ENCODE measurements around the gene RAVER2. TPM values are rescaled to one million over a fixed set of nuclear protein-coding genes. Genes with fewer than 3 reads are reported as not detected.

RAVER2 gene
- total RNA-seq, 1 experiment from 2014 or later = 11.4 TPM

DNA sequence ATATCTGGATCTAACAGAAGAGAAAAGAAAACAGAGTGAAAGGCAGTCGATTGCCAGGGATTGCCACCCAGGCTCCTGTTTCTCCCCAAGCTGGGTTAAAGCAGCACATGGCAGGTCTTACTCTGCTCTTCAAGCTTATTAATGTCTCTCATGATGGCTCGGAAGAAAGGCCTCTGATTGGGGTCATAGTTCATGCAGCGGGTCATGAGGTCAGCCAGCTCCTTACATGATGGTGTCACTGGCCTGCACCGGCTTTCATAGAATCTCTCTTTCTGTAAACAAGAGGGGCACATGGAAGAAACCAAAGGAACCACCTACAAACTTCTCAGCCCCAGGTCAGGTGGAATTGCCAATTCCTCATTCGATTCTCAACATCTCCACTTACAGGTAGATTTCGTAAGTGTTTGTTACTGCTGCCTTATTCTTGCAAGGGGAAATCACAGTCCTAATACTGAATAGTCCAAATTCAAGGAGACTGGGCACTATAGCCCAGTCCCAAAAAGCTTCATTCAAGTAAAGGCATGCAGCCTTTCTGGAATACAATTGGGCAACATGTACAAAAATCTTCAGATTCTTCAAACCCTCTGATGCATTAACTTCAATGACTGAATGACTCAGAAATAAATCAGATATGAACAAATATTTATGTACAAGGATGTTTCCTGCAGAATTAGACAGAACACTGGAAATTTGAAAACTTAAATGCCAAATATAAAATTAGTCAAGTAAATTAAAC, 96.6 kb downstream of the RAVER2 start:
- POLR2A ChIA-PET (ENCODE audit: unreplicated experiment) = no interaction called here
- no peaks in the 10 kb centered on the region for H3K79me2 ChIP-seq (ENCODE audit: low read length)
- H3K27me3 ChIP-seq (ENCODE audit: low read length) = no peaks in the 10 kb centered on the region
- H3F3A ChIP-seq (ENCODE audit: low read length, unreplicated experiment) = no peaks in the 10 kb centered on the region
- DNase-seq (peak; percentile 34), ATAC-seq (peak; percentile 71)
- CTCF ChIA-PET = no interaction called here
- intact Hi-C loops (cut with micrococcal nuclease) = loop anchor here (5.0 kb wide), 1 partner anchor 126 kb away; the partner anchor contains the start of gene JAK1
- no TSS peak for BruUV-seq (replicated peaks)
- H3K4me1 ChIP-seq (ENCODE audit: insufficient read depth, low read length) = peaks cover 8% of the 10 kb centered on the region
- no peak overlapping the region for H3K4me3 ChIP-seq (ENCODE audit: low read length)
- H2AFZ ChIP-seq (ENCODE audit: low read length) = no peak overlapping the region
- no peaks in the 10 kb centered on the region for H3K9me2 ChIP-seq (replicated peaks; ENCODE audit: low read length)
- no peak overlapping the region for H3K9ac ChIP-seq (ENCODE audit: low read length)
- H3K36me3 ChIP-seq (ENCODE audit: low read depth, low read length) = peaks cover 23% of the 10 kb centered on the region; the same call in 1 of the 2 replicates
- TF ChIP-seq CTCF (conservative IDR thresholded peaks at IDR 0.05; ENCODE audit: low read depth, low read length) (no peak), EZH2phosphoT487 (IDR thresholded peaks at IDR 0.05; ENCODE audit: borderline replicate concordance, low read length) (no peak), EZH2 (IDR thresholded peaks at IDR 0.05; ENCODE audit: low read length, unreplicated experiment) (no peak)
- no peaks in the 10 kb centered on the region for H3K9me3 ChIP-seq (ENCODE audit: low read length)
- no peak overlapping the region for H3K27ac ChIP-seq (ENCODE audit: low read length)
- H4K20me1 ChIP-seq (ENCODE audit: low read length) = no peaks in the 10 kb centered on the region
- H3K4me2 ChIP-seq (ENCODE audit: low read length) = 0 out of 2 replicates have a peak overlapping the region, but pooled peaks have one; percentile 18

GRCh38 chr1:64842224-64842623, 97.3 kb downstream of the RAVER2 start:
- Histone ChIP-seq H3K9ac (ENCODE audit: low read length) (no peak overlapping the region), H3F3A (ENCODE audit: low read length, unreplicated experiment) (no peaks in the 10 kb centered on the region), H3K27ac (ENCODE audit: low read length) (no peak overlapping the region), H3K9me2 (replicated peaks; ENCODE audit: low read length) (no peaks in the 10 kb centered on the region), H3K27me3 (ENCODE audit: low read length) (no peaks in the 10 kb centered on the region), H3K4me1 (ENCODE audit: insufficient read depth, low read length) (peaks cover 8% of the 10 kb centered on the region), H2AFZ (ENCODE audit: low read length) (no peak overlapping the region), H3K79me2 (ENCODE audit: low read length) (no peaks in the 10 kb centered on the region), H4K20me1 (ENCODE audit: low read length) (no peaks in the 10 kb centered on the region), H3K4me2 (ENCODE audit: low read length) (0 out of 2 replicates have a peak overlapping the region, but pooled peaks have one; percentile 18), H3K36me3 (ENCODE audit: low read depth, low read length) (peaks cover 17% of the 10 kb centered on the region; the same call in 1 of the 2 replicates), H3K9me3 (ENCODE audit: low read length) (no peaks in the 10 kb centered on the region), H3K4me3 (ENCODE audit: low read length) (no peak overlapping the region)
- CTCF ChIA-PET = no interaction called here
- TF ChIP-seq EZH2phosphoT487 (IDR thresholded peaks at IDR 0.05; ENCODE audit: borderline replicate concordance, low read length) (no peak), CTCF (conservative IDR thresholded peaks at IDR 0.05; ENCODE audit: low read depth, low read length) (no peak)
- POLR2A ChIA-PET (ENCODE audit: unreplicated experiment) = no interaction called here
- intact Hi-C loops (cut with micrococcal nuclease) = loop anchor here (5.0 kb wide), 1 partner anchor 125 kb away; the partner anchor contains the start of gene JAK1
- no peak for DNase-seq
- no TSS peak for BruUV-seq (replicated peaks)
- ATAC-seq = peak; percentile 48

DNA sequence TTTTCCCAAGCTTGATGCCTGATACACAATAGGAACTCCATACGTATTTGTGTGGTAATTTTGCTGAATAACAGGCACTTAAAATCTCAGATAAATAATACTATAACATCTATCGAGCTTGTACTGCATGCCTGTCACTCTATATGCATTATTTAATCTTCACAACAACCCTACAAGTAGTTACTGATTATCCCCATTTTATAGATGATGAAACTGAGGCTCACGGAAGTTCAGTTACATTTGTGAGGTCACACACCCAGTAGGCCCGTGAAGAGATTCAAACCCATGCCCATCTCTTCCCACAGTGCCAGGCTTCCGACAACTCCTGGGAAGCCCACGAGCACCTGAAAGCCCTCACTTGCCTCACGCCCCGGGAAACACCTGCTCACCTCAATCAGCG, 98.8 kb downstream of the RAVER2 start:
- Histone ChIP-seq H4K20me1 (ENCODE audit: low read length) (no peaks in the 10 kb centered on the region), H2AFZ (ENCODE audit: low read length) (no peak overlapping the region), H3K27ac (ENCODE audit: low read length) (no peak overlapping the region), H3K79me2 (ENCODE audit: low read length) (no peaks in the 10 kb centered on the region), H3K4me1 (ENCODE audit: insufficient read depth, low read length) (peaks cover 8% of the 10 kb centered on the region), H3K27me3 (ENCODE audit: low read length) (no peaks in the 10 kb centered on the region), H3F3A (ENCODE audit: low read length, unreplicated experiment) (no peaks in the 10 kb centered on the region), H3K36me3 (ENCODE audit: low read depth, low read length) (peaks cover 9% of the 10 kb centered on the region; the same call in 1 of the 2 replicates), H3K4me3 (ENCODE audit: low read length) (no peak overlapping the region), H3K9ac (ENCODE audit: low read length) (no peak overlapping the region), H3K4me2 (ENCODE audit: low read length) (no peak overlapping the region), H3K9me2 (replicated peaks; ENCODE audit: low read length) (no peaks in the 10 kb centered on the region), H3K9me3 (ENCODE audit: low read length) (no peaks in the 10 kb centered on the region)
- ATAC-seq (no peak), DNase-seq (no peak)
- intact Hi-C loops (cut with micrococcal nuclease) = loop anchor here (5.0 kb wide), 1 partner anchor 124 kb away; the partner anchor contains the start of gene JAK1
- CTCF ChIA-PET = no interaction called here
- no peak for TF ChIP-seq CTCF (conservative IDR thresholded peaks at IDR 0.05; ENCODE audit: low read depth, low read length)
- TF ChIP-seq EZH2phosphoT487 (IDR thresholded peaks at IDR 0.05; ENCODE audit: borderline replicate concordance, low read length) = no peak
- TF ChIP-seq EZH2 (IDR thresholded peaks at IDR 0.05; ENCODE audit: low read length, unreplicated experiment) = no peak
- POLR2A ChIA-PET (ENCODE audit: unreplicated experiment) = no interaction called here
- BruUV-seq (replicated peaks) = no TSS peak
